GM21423 (cell line): ENCODE results near the gene GNA15.

Experiments used
- ATAC-seq: cut with Tn5 transposase; IDR thresholded peaks from one replicate; pipeline ENCODE4 v1.9.1; 2021; ENCODE audit warnings: mild to moderate bottlenecking, moderate library complexity; ENCODE audit not compliant: unreplicated experiment

The GNA15 gene

GRCh38 chr19:3203805-3204645, 68.2 kb downstream of the GNA15 start:
- no peak for ATAC-seq

- ATAC-seq, result no peak
Observed at GRCh38 chr19:3204646-3205275, 68.9 kb downstream of the GNA15 start.

GRCh38 chr19:3206216-3206953, 70.6 kb downstream of the GNA15 start:
- ATAC-seq, result no peak

- ATAC-seq, result no peak
Observed at GRCh38 chr19:3207461-3208242, 71.8 kb downstream of the GNA15 start.

- no peak for ATAC-seq
Observed at GRCh38 chr19:3208317-3209207, 72.7 kb downstream of the GNA15 start.

- no peak for ATAC-seq
Observed at GRCh38 chr19:3210347-3211017, 74.6 kb downstream of the GNA15 start.

GRCh38 chr19:3211191-3211590, 75.4 kb downstream of the GNA15 start:
- ATAC-seq, result no peak

GRCh38 chr19:3213159-3213558, 77.3 kb downstream of the GNA15 start:
- no peak for ATAC-seq
